Measurements from ENCODE around the gene IGFL4.

The IGFL4 gene

GRCh38 chr19:46043519-46043918 lies 2.7 kb upstream of the IGFL4 start:
- no peak for TF ChIP-seq CTCF (IDR thresholded peaks at IDR 0.05; ENCODE audit: low read length, missing control alignments)

GRCh38 chr19:46042252-46042883 lies 1.6 kb upstream of the IGFL4 start:
- no peak overlapping the region for H3K4me3 ChIP-seq (replicated peaks; ENCODE audit: low read depth, low read length)
- no peak for TF ChIP-seq CTCF (IDR thresholded peaks at IDR 0.05; ENCODE audit: low read length, missing control alignments)
- DNase-seq (ENCODE audit: low read depth), result no peak

More at GRCh38 chr19:46043519-46043918, 2.7 kb upstream of the IGFL4 start:
- DNase-seq (ENCODE audit: low read depth), result no peak
- no peak overlapping the region for H3K4me3 ChIP-seq (replicated peaks; ENCODE audit: low read depth, low read length)

- H3K4me3 ChIP-seq (replicated peaks; ENCODE audit: low read depth, low read length), result no peak overlapping the region
- no peak for DNase-seq (ENCODE audit: low read depth)
- no peak for TF ChIP-seq CTCF (IDR thresholded peaks at IDR 0.05; ENCODE audit: low read length, missing control alignments)
Measured at GRCh38 chr19:46040125-46040524, 677 bp downstream of the IGFL4 start.

GRCh38 chr19:46036744-46037128 lies 4.1 kb downstream of the IGFL4 start:
- TF ChIP-seq CTCF (IDR thresholded peaks at IDR 0.05; ENCODE audit: low read length, missing control alignments), result no peak
- H3K4me3 ChIP-seq (replicated peaks; ENCODE audit: low read depth, low read length), result no peak overlapping the region
- DNase-seq (ENCODE audit: low read depth), result no peak

GRCh38 chr19:46035986-46036743 lies 4.6 kb downstream of the IGFL4 start:
- no peak overlapping the region for H3K4me3 ChIP-seq (replicated peaks; ENCODE audit: low read depth, low read length)
- no peak for TF ChIP-seq CTCF (IDR thresholded peaks at IDR 0.05; ENCODE audit: low read length, missing control alignments)
- no peak for DNase-seq (ENCODE audit: low read depth)

- DNase-seq (ENCODE audit: low read depth), result no peak
- no peak for TF ChIP-seq CTCF (IDR thresholded peaks at IDR 0.05; ENCODE audit: low read length, missing control alignments)
- no peak overlapping the region for H3K4me3 ChIP-seq (replicated peaks; ENCODE audit: low read depth, low read length)
Measured at GRCh38 chr19:46035546-46035945, 5.3 kb downstream of the IGFL4 start.
